Activated T-helper 2 cell treated with anti-CD3 and anti-CD28 coated beads, Interferon-gamma antibody, Interleukin-2, Interleukin-4, amounts not matched to agents 10 μg/mL and 5 μg/mL and 100 μg/mL, durations not matched to agents 14 hours and 24 hours and 36 hours (primary cell): Measurements from ENCODE around the gene ATF7IP. TPM values are rescaled to one million over a fixed set of nuclear protein-coding genes. Genes with fewer than 3 reads are reported as not detected.
"Not testable (repeated sequence)": the region's sequence is repeated elsewhere in the genome, so short reads cannot be mapped to it uniquely, and the experiment has no call there.

Experiments
- DNase-seq: peaks from one replicate; pipeline ENCODE4 v3.0.0; 2021; ENCODE audit warnings: low spot score
- H3K27ac Mint-ChIP-seq: one replicate; pipeline ENCODE4 v1.8.0; 2021; ENCODE audit warnings: mixed read lengths
- H3K27me3 Mint-ChIP-seq: one replicate; pipeline ENCODE4 v1.8.0; 2021; ENCODE audit warnings: low read depth, mixed read lengths
- H3K36me3 Mint-ChIP-seq: one replicate; pipeline ENCODE4 v1.8.0; 2021; ENCODE audit warnings: low read depth, mixed read lengths
- H3K4me1 Mint-ChIP-seq: one replicate; pipeline ENCODE4 v1.8.0; 2021; ENCODE audit warnings: low read depth, mixed read lengths
- H3K4me3 Mint-ChIP-seq: one replicate; pipeline ENCODE4 v1.8.0; 2021; ENCODE audit warnings: low read depth, mild to moderate bottlenecking, moderate library complexity, mixed read lengths
- H3K9me3 Mint-ChIP-seq: one replicate; pipeline ENCODE4 v1.8.0; 2021; ENCODE audit warnings: mixed read lengths
- intact Hi-C: fragments of 100-400 bp; cut with micrococcal nuclease; formaldehyde crosslinking; loops from one replicate; pipeline ENCODE4 v1.15.1; 2023
- total RNA-seq: library from RNA; stranded (reverse); gene quantifications from 2 replicates; pipeline ENCODE4 v1.2.3, GENCODE V29; 2022

Gene ATF7IP
- total RNA-seq, 1 donor from 2014 or later: 82.1 TPM

DNA sequence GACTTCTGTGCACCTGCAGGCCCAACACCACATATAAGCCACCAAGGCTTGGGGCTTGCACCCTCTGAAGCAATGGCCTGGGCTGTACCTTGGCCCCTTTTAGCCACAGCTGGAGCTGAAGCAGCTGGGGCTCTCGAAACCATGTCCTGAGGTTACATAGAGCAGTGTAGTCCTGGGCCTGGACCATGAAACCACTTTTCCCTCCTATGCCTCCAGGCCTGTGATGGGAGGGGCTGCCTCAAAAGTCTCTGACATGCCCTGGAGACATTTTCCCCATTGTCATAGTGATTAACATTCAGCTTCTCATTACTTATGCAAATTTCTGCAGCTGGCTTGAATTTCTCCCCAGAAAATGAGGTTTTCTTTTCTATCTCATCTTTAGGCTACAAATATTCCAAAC, 13.4 kb upstream of the ATF7IP start:
- H3K36me3 Mint-ChIP-seq: peaks cover 15% of the 10 kb centered on the region
- intact Hi-C loops, H3K27me3 Mint-ChIP-seq, H3K4me1 Mint-ChIP-seq, H3K4me3 Mint-ChIP-seq, DNase-seq, H3K27ac Mint-ChIP-seq: not testable (repeated sequence)
- peaks cover 46% of the 10 kb centered on the region for H3K9me3 Mint-ChIP-seq

DNA sequence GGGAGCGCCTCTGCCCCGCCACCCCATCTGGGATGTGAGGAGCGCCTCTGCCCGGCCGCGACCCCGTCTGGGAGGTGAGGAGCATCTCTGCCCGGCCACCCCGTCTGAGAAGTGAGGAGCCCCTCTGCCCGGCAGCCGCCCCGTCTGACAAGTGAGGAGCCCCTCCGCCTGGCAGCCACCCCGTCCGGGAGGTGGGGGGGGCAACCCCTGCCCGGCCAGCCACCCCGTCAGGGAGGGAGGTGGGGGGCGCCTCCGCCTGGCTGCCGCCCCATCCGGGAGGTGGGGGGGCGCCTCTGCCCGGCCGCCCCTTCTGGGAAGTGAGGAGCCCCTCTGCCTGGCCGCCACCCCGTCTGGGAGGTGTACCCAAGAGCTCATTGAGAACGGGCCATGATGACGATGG, 10.8 kb upstream of the ATF7IP start:
- Mint-ChIP-seq H3K36me3 (peaks cover 15% of the 10 kb centered on the region), H3K9me3 (peaks cover 36% of the 10 kb centered on the region)
- H3K4me1 Mint-ChIP-seq, H3K27ac Mint-ChIP-seq, H3K27me3 Mint-ChIP-seq, intact Hi-C loops, DNase-seq, H3K4me3 Mint-ChIP-seq: not testable (repeated sequence)

DNA sequence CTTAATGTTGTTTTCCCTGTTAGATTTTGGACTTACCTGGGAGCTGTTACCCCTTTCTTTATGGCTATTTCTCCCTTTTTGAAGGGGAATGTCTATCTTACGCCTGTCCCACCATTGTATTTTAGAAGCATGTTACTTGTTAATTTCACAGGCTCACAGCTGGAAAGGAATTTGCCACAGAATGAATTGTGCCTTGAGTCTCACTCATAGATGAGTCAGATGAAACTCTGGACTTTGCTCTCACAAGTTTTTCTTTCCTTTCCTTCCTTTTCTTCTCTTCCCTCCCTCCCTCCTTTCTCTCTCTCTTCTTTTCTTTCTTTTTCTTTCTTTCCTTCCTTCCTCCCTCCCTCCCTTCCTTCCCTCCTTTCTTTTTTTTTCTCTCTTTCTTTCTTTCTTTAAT, 9.3 kb upstream of the ATF7IP start:
- Mint-ChIP-seq H3K4me1 (no peaks in the 10 kb centered on the region), H3K27ac (no peak overlapping the region), H3K36me3 (peaks cover 8% of the 10 kb centered on the region), H3K27me3 (no peaks in the 10 kb centered on the region), H3K9me3 (peaks cover 22% of the 10 kb centered on the region), H3K4me3 (no peak overlapping the region)
- DNase-seq: no peak
- intact Hi-C loops: no loop called here

DNA sequence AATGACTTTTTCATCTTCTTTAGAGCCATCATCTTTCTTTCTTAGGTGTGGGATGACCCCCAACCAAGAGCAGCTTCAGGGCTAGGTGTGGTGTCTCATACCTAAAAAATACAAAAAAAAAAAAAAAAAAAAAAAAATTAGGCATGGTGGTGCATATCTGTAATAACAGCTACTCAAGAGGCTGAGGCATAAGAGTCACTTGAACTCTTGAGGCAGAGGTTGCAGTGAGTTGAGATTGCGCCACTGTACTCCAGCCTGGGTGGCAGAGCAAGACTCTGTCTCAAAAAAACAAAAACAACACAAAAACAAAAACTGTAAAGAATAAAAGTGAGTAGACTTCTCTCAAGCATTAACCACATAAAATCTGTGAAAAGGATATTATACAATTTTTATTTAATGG, 8.0 kb upstream of the ATF7IP start:
- intact Hi-C loops: no loop called here
- Mint-ChIP-seq H3K36me3 (peaks cover 13% of the 10 kb centered on the region), H3K9me3 (peaks cover 20% of the 10 kb centered on the region), H3K4me3 (no peak overlapping the region), H3K27ac (no peak overlapping the region), H3K27me3 (no peaks in the 10 kb centered on the region), H3K4me1 (peaks cover 4% of the 10 kb centered on the region)
- no peak for DNase-seq

DNA sequence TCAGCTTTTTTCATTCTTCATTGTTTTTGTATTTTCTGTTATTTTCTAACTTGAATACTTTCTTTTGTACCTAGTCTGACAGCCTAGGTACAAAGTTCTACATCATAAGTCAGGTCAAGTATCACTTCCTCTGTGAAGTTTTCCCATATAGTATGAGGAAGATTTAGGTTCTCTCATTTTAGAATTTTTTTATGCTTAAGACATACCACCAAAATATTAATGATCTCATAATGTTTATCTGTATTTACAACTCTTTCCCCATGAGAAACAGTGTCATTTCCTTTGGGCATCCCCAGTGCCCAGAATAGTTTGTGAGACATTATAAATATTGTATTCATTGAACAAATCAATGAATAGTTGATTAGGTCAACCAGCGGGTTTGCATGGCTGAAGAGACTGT, 3.1 kb upstream of the ATF7IP start:
- intact Hi-C loops: no loop called here
- Mint-ChIP-seq H3K36me3 (peaks cover 20% of the 10 kb centered on the region), H3K4me3 (no peak overlapping the region), H3K27ac (no peak overlapping the region), H3K9me3 (peaks cover 12% of the 10 kb centered on the region), H3K27me3 (no peaks in the 10 kb centered on the region), H3K4me1 (peaks cover 20% of the 10 kb centered on the region)
- no peak for DNase-seq

DNA sequence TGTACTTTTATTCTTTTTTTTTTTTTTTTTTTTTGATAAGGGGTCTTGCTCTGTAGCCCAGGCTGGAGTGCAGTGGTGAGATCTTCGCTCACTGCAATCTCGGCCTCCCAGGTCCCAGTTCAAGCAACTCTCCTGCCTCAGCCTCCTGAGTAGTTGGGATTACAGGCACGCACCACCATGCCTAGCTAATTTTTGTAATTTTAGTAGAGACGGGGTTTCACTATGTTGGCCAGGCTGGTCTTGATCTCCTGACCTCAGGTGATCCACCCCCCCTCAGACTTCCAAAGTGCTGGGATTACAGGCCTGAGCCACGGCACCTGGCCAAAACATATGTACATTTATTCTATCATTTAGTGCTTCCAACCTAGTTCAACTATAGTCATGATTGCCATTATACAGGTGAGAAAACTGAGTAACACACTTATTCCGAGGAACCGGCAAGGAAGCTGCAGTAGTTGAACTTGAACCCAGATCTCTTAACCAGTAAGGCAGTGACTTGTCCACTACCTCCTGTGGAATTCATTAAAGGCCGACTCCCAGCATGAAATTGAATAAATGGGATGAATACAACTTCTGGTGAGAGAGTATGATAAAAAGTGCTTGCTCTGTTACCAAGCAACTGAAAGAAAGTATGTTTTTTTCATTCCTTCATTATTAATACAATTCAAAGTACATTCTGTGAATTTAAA, 755 bp upstream of the ATF7IP start:
- Mint-ChIP-seq H3K27me3 (no peaks in the 10 kb centered on the region), H3K4me1 (peaks cover 25% of the 10 kb centered on the region), H3K27ac (peak overlapping the region; percentile 96), H3K4me3 (peak overlapping the region; percentile 88), H3K36me3 (peaks cover 26% of the 10 kb centered on the region), H3K9me3 (peaks cover 12% of the 10 kb centered on the region)
- intact Hi-C loops: loop anchor here (1.0 to 5.0 kb wide), 4 partner anchors 108 to 588 kb away; no protein-coding TSS in a partner anchor
- no peak for DNase-seq

DNA sequence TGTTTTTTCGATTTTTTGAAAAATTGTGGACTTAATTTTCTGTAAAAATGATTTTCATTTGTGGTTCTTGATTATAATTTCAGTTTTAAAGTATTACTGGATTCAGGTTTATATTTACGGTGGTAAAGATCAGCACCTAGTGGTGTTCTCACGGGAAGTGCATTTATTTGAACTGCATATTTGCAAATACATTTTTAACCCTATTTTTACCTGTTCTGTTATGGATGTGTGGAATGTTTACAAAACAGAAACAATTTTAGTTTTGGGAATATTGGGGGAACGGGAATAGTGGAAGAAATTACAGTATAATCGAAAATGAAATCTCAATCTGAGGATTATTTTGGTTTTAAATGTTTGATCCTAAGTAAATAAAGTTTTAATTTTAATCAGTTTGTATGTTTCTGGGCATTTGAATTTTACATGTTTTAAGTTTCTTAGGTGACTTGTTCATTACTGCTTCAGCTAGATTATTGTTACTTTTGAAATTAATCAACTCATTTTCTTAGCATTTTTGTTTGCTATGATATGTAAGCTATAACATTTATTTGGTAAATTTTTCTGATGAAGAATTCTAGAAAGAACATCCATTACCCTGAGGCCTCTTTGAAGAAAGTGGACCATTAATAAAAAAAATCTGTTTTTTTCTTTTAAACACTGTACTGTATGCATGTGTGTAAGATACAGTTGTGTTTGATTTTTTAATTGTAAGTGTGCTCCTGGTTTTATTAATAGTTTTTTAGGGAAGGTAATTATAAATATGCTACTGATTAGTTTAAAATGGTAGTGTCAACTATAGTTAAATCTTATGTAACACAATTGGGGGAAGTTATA, 942 bp downstream of the ATF7IP start:
- H3K36me3 Mint-ChIP-seq: peaks cover 37% of the 10 kb centered on the region
- DNase-seq: no peak
- peaks cover 36% of the 10 kb centered on the region for H3K4me1 Mint-ChIP-seq
- no peaks in the 10 kb centered on the region for H3K27me3 Mint-ChIP-seq
- intact Hi-C loops: loop anchor here (1.0 to 5.0 kb wide), 7 partner anchors 19 to 586 kb away; a partner anchor contains a TSS
- peak overlapping the region; percentile 96 for H3K27ac Mint-ChIP-seq
- peak overlapping the region; percentile 88 for H3K4me3 Mint-ChIP-seq
- peaks cover 12% of the 10 kb centered on the region for H3K9me3 Mint-ChIP-seq

DNA sequence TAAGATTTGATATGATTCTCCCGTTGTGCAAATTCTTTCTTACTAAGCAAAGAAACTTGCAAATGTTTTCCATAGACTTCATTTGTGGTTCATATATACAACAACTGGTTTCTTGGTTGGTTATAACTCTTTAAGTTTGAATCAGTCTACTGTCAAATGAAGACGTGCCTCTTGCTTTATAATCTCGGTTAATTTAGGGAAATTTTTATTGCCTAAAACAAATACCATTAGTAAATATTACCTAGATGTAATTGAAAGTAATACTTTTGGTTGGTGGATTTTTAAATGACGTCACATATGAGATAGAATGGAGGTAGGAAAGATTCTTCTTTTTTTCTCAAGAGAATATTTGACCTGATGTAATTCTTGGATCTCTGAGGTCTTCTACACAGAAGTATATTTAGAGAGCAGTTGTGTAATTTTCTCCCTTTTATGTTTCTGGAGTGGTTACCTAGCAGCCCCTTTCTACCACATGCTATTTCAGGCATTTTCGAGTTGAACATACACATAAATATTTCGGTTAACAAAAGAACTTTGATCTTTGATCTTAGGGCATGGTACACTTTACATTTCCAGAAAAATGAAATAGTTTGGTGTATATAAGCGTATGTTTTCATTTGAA, 1.7 kb downstream of the ATF7IP start:
- Mint-ChIP-seq H3K36me3 (peaks cover 40% of the 10 kb centered on the region), H3K27me3 (no peaks in the 10 kb centered on the region), H3K9me3 (peaks cover 11% of the 10 kb centered on the region), H3K4me3 (peak overlapping the region; percentile 88), H3K27ac (peak overlapping the region; percentile 96), H3K4me1 (peaks cover 42% of the 10 kb centered on the region)
- intact Hi-C loops: loop anchor here (1.0 to 5.0 kb wide), 7 partner anchors 18 to 585 kb away; a partner anchor contains a TSS
- no peak for DNase-seq

DNA sequence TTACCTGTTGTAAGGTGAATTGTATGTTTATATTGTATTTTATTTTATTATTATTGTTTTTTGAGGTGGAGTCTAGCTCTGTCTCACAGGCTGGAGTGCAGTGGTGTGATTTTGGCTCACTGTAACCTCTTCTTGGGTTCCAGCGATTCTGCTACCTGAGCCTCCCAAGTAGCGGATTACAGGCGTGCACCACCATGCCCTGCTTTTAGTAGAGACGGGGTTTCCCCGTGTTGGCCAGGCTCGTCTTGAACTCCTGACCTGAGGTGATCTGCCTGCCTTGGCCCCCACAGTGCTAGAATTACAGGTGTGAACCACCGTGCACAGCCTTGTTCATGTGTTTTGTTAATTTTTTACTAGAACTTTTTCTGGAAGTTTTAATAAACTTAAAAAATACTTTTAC, 3.8 kb downstream of the ATF7IP start:
- no peak for DNase-seq
- intact Hi-C loops: loop anchor here (5.0 kb wide), 1 partner anchor 583 kb away; no protein-coding TSS in a partner anchor
- peaks cover 54% of the 10 kb centered on the region for H3K36me3 Mint-ChIP-seq
- H3K27ac Mint-ChIP-seq: no peak overlapping the region
- H3K27me3 Mint-ChIP-seq: no peaks in the 10 kb centered on the region
- peaks cover 50% of the 10 kb centered on the region for H3K4me1 Mint-ChIP-seq
- H3K9me3 Mint-ChIP-seq: peaks cover 10% of the 10 kb centered on the region
- H3K4me3 Mint-ChIP-seq: no peak overlapping the region

DNA sequence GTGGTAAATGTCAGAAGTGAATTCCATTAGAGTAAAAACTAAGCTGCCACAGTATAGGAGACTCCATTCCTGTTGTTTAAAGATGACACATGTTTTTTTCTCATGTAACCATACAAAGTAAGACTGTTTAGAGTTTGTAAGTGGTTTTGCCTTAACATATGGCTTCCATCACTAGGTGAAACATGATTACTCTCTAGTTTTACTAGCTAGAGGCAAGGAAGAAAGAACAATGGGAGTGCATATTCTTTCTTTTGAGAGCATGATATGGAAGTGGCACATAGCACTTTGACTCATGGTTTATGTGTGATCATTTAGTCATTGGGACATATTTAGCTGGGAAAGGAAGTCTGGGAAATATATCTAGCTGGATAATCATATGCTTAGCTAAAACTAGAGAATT, 7.7 kb downstream of the ATF7IP start:
- Mint-ChIP-seq H3K4me1 (peaks cover 39% of the 10 kb centered on the region), H3K27ac (peak overlapping the region; percentile 78), H3K27me3 (no peaks in the 10 kb centered on the region), H3K4me3 (no peak overlapping the region), H3K36me3 (peaks cover 70% of the 10 kb centered on the region), H3K9me3 (peaks cover 18% of the 10 kb centered on the region)
- intact Hi-C loops: no loop called here
- no peak for DNase-seq

DNA sequence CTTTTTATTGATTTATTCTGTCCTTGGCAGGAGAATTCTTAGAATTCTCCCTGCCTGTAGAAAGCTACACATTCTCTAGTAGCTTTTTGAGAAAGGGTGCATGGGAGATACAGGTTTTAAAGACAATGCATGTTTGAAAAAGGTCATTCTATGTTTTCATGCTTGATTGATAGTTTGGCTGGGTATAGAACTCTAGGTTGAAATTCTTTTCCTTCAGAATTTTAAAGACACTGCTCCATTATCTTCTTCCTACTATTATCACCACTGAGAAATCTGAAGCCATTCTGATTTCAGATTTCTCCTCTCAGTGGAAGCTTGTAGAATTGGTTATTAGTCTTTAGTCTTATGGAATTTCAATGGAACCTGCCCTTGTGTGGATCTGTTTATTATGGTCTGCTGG, 14.0 kb downstream of the ATF7IP start:
- DNase-seq: no peak
- intact Hi-C loops: no loop called here
- H3K27ac Mint-ChIP-seq: no peak overlapping the region

DNA sequence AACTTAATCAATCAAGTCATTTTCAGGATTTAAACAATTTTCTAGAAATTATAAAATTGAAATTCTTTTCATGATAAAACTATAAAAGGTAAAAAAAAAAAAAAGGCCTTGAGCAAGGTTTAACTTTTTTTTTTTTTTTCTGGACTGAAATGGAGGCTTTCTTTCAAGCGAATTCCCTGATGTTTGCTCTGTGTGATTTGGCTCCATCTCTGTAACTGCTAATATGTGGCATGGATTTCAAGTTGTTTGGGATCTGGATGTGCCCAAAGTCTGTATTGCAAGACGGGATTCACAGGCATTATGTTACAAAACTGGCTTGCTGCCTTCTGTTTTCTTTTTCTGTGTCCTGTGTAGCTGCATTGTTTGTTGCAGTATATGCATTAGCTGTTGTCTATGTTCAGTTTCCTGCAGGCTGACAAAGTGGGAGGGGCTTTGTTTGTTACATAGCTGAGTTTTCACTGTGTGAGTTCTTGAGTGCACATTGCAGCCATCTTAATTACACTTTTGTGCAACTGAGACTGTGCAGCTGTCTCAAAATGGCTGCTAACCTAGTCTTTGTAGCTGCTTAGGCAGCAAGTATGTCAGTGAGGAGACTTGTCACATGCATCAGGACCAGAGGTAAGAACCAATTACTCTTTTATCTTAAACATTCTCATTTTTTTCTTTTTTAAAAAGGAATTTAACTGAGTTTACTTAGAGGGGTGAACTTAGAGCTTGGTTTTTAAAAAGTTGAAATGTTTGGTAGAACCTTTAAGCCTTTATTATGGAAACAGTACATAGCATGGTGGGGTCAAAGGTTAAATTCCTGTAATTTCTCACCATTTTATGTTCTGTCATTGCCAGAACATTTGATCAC, 19.5 kb downstream of the ATF7IP start:
- H3K4me3 Mint-ChIP-seq: peak overlapping the region; percentile 87
- H3K27me3 Mint-ChIP-seq: no peaks in the 10 kb centered on the region
- intact Hi-C loops: loop anchor here (1.0 to 5.0 kb wide), 7 partner anchors 9 to 577 kb away; partner anchors contain the start of gene ARHGDIB
- DNase-seq: peak; percentile 72
- peaks cover 8% of the 10 kb centered on the region for H3K9me3 Mint-ChIP-seq
- H3K4me1 Mint-ChIP-seq: peaks cover 45% of the 10 kb centered on the region
- peak overlapping the region; percentile 86 for H3K27ac Mint-ChIP-seq
- peaks cover 60% of the 10 kb centered on the region for H3K36me3 Mint-ChIP-seq

More for the DNA sequence above, 14.0 kb downstream of the ATF7IP start:
- peaks cover 77% of the 10 kb centered on the region for H3K36me3 Mint-ChIP-seq
- H3K4me3 Mint-ChIP-seq: no peak overlapping the region
- H3K4me1 Mint-ChIP-seq: peaks cover 23% of the 10 kb centered on the region
- H3K27me3 Mint-ChIP-seq: no peaks in the 10 kb centered on the region
- H3K9me3 Mint-ChIP-seq: peaks cover 36% of the 10 kb centered on the region
